Psoas muscle (tissue), 8 donors: ENCODE results near the gene GABARAP. TPM values are rescaled to one million over a fixed set of nuclear protein-coding genes. Genes with fewer than 3 reads are reported as not detected.

Source experiments
- ATAC-seq, 4 donors: fragments of 200-7000 bp; cut with Tn5 transposase; one replicate each; pipeline ENCODE4 v1.9.1; 2020; ENCODE audit warnings: moderate library complexity in 3 of 4, mild to moderate bottlenecking in 2 of 4
- DNase-seq, 2 donors: peaks; one replicate each; pipeline ENCODE4 v3.0.0-alpha.2; 2020
- H3K27ac ChIP-seq: fragments of 200-600 bp; one replicate; pipeline ENCODE4 v1.8.0; 2022
- H3K27me3 ChIP-seq, 3 donors: fragments of 200-600 bp in 1 of 3; one replicate each; pipeline versions ENCODE4 v1.6.1 to v1.8.0; 2013 to 2022; ENCODE audit warnings: low read length in 2 of 3, mild to moderate bottlenecking in 2 of 3, moderate library complexity in 1 of 3; ENCODE audit not compliant: insufficient read depth in 3 of 3
- H3K36me3 ChIP-seq, 2 donors: fragments of 200-600 bp in 1 of 2; one replicate each; pipeline versions ENCODE4 v1.6.1 to v1.8.0; 2013 to 2022; ENCODE audit warnings: low read depth in 1 of 2, mild to moderate bottlenecking in 1 of 2, moderate library complexity in 1 of 2; ENCODE audit not compliant: insufficient read depth in 1 of 2
- H3K4me1 ChIP-seq: fragments of 200-600 bp; one replicate; pipeline ENCODE4 v1.8.0; 2022
- H3K4me3 ChIP-seq: fragments of 200-600 bp; one replicate; pipeline ENCODE4 v1.8.0; 2022; ENCODE audit warnings: mild to moderate bottlenecking
- H3K9me3 ChIP-seq: fragments of 200-600 bp; one replicate; pipeline ENCODE4 v1.8.0; 2022
- WGBS, 3 donors: extraction: QIAGEN DNeasy Blood & Tissue Kit; methylation state at CpG; one replicate each; pipeline versions ENCODE4 v1.1.6 to v1.1.7; 2013; 5-methylcytosine and 5-hydroxymethylcytosine counted together
- intact Hi-C, 2 donors: fragments of 100-400 bp; cut with DNase I; formaldehyde crosslinking; loops; one replicate each; pipeline versions ENCODE4 v1.11.0 to v1.14.2; 2022
- polyA plus RNA-seq, 3 donors: library from polyadenylated mRNA; stranded (reverse); fragments of 200-250 nt; gene quantifications; one replicate each; pipeline ENCODE4 v1.2.3, GENCODE V29; 2013
- total RNA-seq, 4 donors: library from RNA; stranded (reverse); fragmentation: NEBNext Ultra II Directional in 2 of 4; extraction: Animal tissue kit (Norgen Biotek cat#: 25700) in 2 of 4; gene quantifications; one replicate each; pipeline versions ENCODE4 v1.2.1 to v1.2.4, GENCODE V29; 2021 to 2023
- TF ChIP-seq, protein P1 (sequence below): fragments of 200-600 bp; IDR thresholded peaks from one replicate; pipeline ENCODE4 v1.8.0; 2022; ENCODE audit warnings: antibody characterized with exemption
- donor health status: healthy with polysubstance abuse.
- donor health status: DM: no; HTN: no; CAD: no; lungs with moderate emphysema.
- donor health status: Bipolar disorder and iron deficiency.
- donor health status: healthy.
- donor health status: DM: yes; HTN: yes; CAD: no.
- donor health status: DM: no; HTN: no; CAD: no.
- donor health status: DM: no; HTN: no; CAD: no.
- donor health status: DM: yes; HTN: yes; CAD: no.

Gene GABARAP
- total and polyA plus RNA-seq, 7 donors = 344 to 569 (median 482) TPM

DNA sequence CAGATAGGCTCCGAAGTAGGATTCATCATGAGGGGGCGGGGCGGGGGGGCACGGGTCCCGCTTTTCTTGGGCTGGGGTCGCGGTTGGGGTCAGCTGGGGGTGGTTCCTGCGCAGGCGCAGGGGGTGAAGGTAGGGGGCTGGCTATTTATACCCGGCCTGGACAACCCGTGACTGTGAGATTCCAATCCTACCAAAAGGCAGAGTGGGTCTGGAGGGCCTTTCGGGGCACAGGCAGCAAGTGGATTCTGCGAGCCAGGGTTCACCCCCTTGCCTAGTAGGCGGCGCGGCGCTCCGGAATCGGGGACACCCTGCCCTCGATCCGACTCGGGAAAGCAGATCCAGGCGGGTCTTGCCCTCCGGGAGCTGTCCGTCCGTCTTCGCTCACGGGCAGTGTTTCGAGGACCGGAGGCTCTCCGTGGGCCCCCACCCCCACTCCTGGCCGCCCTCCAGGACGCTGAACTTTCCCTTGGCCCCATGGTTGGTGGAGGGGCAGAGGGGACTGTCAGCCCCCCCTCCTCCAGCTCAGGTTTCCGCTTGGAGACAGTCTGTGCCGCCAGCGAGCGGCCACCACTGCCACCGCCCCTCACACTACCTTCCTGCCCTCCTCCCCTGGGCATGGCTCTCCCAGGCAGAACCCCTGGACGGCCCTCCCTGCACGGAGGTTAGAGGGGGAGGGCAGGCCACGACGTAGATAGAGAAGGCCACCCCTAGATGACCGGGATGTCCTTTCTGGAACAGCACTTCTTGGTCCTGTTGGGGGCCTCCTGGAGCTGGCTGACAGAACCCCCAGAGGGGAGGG lies 39.9 kb upstream of the GABARAP start:
- H3K36me3 ChIP-seq = peaks cover 0 to 35% of the 10 kb centered on the region in 2 donors
- WGBS, 3 donors = 1 to 2% (median 2%) methylated on average over 37 to 43 of the region's 43 CpGs
- ATAC-seq (peak; percentile 47 to 71 (median 70)), DNase-seq (peak; percentile 84 to 97)
- no peaks in the 10 kb centered on the region for H3K9me3 ChIP-seq
- TF ChIP-seq, protein P1, sequence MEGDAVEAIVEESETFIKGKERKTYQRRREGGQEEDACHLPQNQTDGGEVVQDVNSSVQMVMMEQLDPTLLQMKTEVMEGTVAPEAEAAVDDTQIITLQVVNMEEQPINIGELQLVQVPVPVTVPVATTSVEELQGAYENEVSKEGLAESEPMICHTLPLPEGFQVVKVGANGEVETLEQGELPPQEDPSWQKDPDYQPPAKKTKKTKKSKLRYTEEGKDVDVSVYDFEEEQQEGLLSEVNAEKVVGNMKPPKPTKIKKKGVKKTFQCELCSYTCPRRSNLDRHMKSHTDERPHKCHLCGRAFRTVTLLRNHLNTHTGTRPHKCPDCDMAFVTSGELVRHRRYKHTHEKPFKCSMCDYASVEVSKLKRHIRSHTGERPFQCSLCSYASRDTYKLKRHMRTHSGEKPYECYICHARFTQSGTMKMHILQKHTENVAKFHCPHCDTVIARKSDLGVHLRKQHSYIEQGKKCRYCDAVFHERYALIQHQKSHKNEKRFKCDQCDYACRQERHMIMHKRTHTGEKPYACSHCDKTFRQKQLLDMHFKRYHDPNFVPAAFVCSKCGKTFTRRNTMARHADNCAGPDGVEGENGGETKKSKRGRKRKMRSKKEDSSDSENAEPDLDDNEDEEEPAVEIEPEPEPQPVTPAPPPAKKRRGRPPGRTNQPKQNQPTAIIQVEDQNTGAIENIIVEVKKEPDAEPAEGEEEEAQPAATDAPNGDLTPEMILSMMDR = no peak
- H3K27me3 ChIP-seq = no peaks in the 10 kb centered on the region
- intact Hi-C loops = loop anchor here (2.0 to 5.0 kb wide), 3 partner anchors 15 to 65 kb away; partner anchors contain the start of gene GABARAP (in 1 of the 2)
- H3K27ac ChIP-seq = peak overlapping the region; percentile 96
- H3K4me1 ChIP-seq = peaks cover 29% of the 10 kb centered on the region
- H3K4me3 ChIP-seq = peak overlapping the region; percentile 86

DNA sequence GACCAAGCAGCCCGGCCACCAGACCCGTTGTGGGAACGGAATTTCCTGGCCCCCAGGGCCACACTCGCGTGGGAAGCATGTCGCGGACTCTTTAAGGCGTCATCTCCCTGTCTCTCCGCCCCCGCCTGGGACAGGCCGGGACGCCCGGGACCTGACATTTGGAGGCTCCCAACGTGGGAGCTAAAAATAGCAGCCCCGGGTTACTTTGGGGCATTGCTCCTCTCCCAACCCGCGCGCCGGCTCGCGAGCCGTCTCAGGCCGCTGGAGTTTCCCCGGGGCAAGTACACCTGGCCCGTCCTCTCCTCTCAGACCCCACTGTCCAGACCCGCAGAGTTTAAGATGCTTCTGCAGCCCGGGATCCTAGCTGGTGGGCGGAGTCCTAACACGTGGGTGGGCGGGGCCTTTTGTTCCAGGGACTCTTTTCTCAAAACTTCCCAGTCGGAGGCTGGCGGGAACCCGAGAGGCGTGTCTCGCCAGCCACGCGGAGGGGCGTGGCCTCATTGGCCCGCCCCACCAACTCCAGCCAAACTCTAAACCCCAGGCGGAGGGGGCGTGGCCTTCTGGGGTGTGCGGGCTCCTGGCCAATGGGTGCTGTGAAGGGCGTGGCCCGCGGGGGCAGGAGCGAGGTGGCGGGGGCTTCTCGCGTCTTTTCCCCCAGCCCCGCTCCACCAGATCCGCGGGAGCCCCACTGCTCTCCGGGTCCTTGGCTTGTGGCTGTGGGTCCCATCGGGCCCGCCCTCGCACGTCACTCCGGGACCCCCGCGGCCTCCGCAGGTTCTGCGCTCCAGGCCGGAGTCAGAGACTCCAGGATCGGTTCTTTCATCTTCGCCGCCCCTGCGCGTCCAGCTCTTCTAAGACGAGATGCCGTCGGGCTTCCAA lies 39.1 kb upstream of the GABARAP start, which contains the start of gene SLC2A4:
Gene SLC2A4, plus strand, starts transcription at position 645 of the 879 bp plus-strand sequence. Its CDS starts 217 bp downstream, at position 862.
- no peaks in the 10 kb centered on the region for H3K9me3 ChIP-seq
- intact Hi-C loops = loop anchor here (2.0 to 5.0 kb wide), 3 partner anchors 15 to 66 kb away; partner anchors contain the start of gene GABARAP (in 1 of the 2)
- H3K4me1 ChIP-seq = peaks cover 29% of the 10 kb centered on the region
- H3K27ac ChIP-seq = peak within 1 kb of the TSS; percentile 96
- H3K4me3 ChIP-seq = peak within 1 kb of the TSS; percentile 86
- H3K36me3 ChIP-seq = peaks cover 0 to 28% of the 10 kb centered on the region in 2 donors
- peak; percentile 78 to 84 (median 79) for ATAC-seq
- TF ChIP-seq, protein P1 = no peak
- no peaks in the 10 kb centered on the region for H3K27me3 ChIP-seq
- peak; percentile 95 to 98 for DNase-seq
- WGBS, 3 donors = 0 to 1% (median 1%) methylated on average over 64 to 71 of the region's 71 CpGs

DNA sequence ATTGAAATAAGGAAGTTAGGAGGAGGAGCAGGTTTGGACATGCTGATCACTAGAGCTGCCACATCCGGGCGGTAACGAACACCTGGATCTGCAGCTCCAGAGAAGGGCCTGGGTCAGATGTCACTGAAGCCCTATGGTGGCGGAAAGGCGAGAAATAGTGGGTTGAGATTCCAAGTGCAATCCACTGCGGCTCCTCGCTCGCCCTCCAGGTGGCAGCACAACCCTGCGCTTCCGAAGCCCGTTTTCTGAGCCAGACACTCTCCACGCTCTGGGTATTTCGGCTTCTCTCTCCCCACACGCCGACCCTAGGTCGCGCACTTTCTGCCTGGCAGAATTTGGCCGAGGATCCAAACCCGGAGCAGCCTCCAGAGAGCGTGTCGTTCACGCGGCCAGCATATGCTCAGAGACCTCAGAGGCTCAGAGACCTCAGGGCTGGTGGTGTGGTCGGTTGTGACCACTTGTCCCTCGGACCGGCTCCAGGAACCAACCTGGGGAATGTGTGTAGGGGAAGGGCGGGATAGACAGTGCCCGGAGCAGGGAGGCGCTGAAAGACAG lies 38.3 kb upstream of the GABARAP start:
- Histone ChIP-seq H3K27ac (peak overlapping the region; percentile 96), H3K4me3 (peak overlapping the region; percentile 86), H3K4me1 (peaks cover 28% of the 10 kb centered on the region), H3K36me3 (peaks cover 0 to 21% of the 10 kb centered on the region in 2 donors), H3K27me3 (no peaks in the 10 kb centered on the region), H3K9me3 (no peaks in the 10 kb centered on the region)
- TF ChIP-seq, protein P1 = peak; percentile 89
- WGBS, 3 donors = 0 to 1% (median 1%) methylated on average over 29 of the region's 29 CpGs
- DNase-seq (peak; percentile 85 to 93), ATAC-seq (peak; percentile 56 to 74 (median 61))
- intact Hi-C loops = loop anchor here (1.0 to 5.0 kb wide), 4 partner anchors 16 to 67 kb away; partner anchors contain the start of gene GABARAP (in 1 of the 2)

DNA sequence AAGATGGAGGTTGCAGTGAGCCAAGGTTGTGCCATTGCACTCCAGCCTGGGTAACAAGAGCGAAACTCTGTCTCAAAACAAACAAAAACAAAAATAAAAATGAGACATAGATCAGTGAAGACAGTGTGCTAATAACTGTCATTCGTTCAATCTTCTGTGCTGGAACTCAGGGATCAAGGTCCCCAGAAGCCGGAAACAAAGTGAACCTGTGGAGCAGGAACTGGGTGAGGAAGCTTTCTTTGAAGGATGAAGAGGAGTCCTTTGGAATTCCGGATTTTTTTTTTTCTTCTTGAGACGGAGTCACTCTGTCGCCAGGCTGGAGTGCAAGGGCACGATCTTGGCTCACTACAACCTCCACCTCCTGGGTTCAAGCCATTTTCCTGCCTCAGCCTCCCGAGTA lies 37.2 kb upstream of the GABARAP start:
- peak overlapping the region; percentile 96 for H3K27ac ChIP-seq
- ATAC-seq (no peak), DNase-seq (no peak)
- no peaks in the 10 kb centered on the region for H3K9me3 ChIP-seq
- peaks cover 0 to 9% of the 10 kb centered on the region in 2 donors for H3K36me3 ChIP-seq
- H3K4me1 ChIP-seq = peaks cover 21% of the 10 kb centered on the region
- H3K27me3 ChIP-seq = no peaks in the 10 kb centered on the region
- TF ChIP-seq, protein P1 = no peak
- intact Hi-C loops = loop anchor here in 1 of 2 donors (5.0 kb wide), 1 partner anchor 68 kb away; no protein-coding TSS in a partner anchor
- WGBS, 3 donors = 83 to 88% (median 86%) methylated on average over 8 of the region's 8 CpGs
- H3K4me3 ChIP-seq = no peak overlapping the region
